Spleen (tissue), 11 donors: ENCODE measurements around the gene GABRG3. TPM values are rescaled to one million over a fixed set of nuclear protein-coding genes. Genes with fewer than 3 reads are reported as not detected.

Source experiments
- DNase-seq: peaks from one replicate; pipeline ENCODE4 v3.0.0-alpha.2; 2020
- H3K27ac ChIP-seq, 8 donors: fragments of 200-600 bp; sonication (generic) in 7 of 8; 1 replicate in 4 of 8; 2 replicates in 4 of 8; pipeline versions ENCODE4 v1.5.0 to v1.8.0; 2016 to 2021; ENCODE audit warnings: inconsistent platforms in 4 of 8, mild to moderate bottlenecking in 4 of 8, moderate library complexity in 1 of 8
- H3K27me3 ChIP-seq, 7 donors: fragments of 200-600 bp; sonication (generic) in 6 of 7; replicated peaks in 1 of 7; 1 replicate in 4 of 7; 2 replicates in 3 of 7; pipeline versions ENCODE4 v1.5.0 to v1.8.0; 2016 to 2021; ENCODE audit warnings: inconsistent platforms in 3 of 7, mild to moderate bottlenecking in 1 of 7
- H3K36me3 ChIP-seq, 6 donors: fragments of 200-600 bp; sonication (generic) in 5 of 6; 1 replicate in 4 of 6; 2 replicates in 2 of 6; pipeline versions ENCODE4 v1.5.0 to v1.8.0; 2016 to 2021; ENCODE audit warnings: inconsistent platforms in 2 of 6
- H3K4me1 ChIP-seq, 6 donors: fragments of 200-600 bp; sonication (generic) in 5 of 6; 1 replicate in 3 of 6; 2 replicates in 3 of 6; pipeline versions ENCODE4 v1.5.0 to v1.8.0; 2016 to 2021; ENCODE audit warnings: inconsistent platforms in 3 of 6
- H3K4me3 ChIP-seq, 8 donors: fragments of 200-600 bp; sonication (generic) in 7 of 8; 1 replicate in 4 of 8; 2 replicates in 4 of 8; pipeline versions ENCODE4 v1.5.0 to v1.8.0; 2016 to 2021; ENCODE audit warnings: inconsistent platforms in 4 of 8, mild to moderate bottlenecking in 4 of 8, moderate library complexity in 2 of 8
- H3K9me3 ChIP-seq, 8 donors: fragments of 200-600 bp; sonication (generic) in 7 of 8; 1 replicate in 4 of 8; 2 replicates in 4 of 8; pipeline versions ENCODE4 v1.5.0 to v1.8.0; 2016 to 2021; ENCODE audit warnings: inconsistent platforms in 4 of 8
- CTCF ChIP-seq, 11 experiments: fragments of 200-600 bp in 7 of 11; fragments of 450-650 bp in 4 of 11; sonication (generic) in 4 of 11; IDR thresholded peaks in 8 of 11; conservative IDR thresholded peaks in 3 of 11; 1 replicate in 7 of 11; 2 replicates in 4 of 11; pipeline versions ENCODE4 v1.4.0 to v1.8.0; 2016 to 2021; ENCODE audit warnings: antibody characterized with exemption in 11 of 11, inconsistent platforms in 4 of 11, mild to moderate bottlenecking in 1 of 11
- POLR2A ChIP-seq, 3 donors: fragments of 450-650 bp; IDR thresholded peaks; one replicate each; pipeline ENCODE4 v1.5.1; 2017; ENCODE audit warnings: antibody characterized with exemption in 3 of 3, mild to moderate bottlenecking in 1 of 3
- POLR2AphosphoS5 ChIP-seq, 3 donors: sonication (generic); formaldehyde crosslinking; IDR thresholded peaks; one replicate each; pipeline ENCODE4 v1.5.1; 2017; ENCODE audit warnings: antibody characterized with exemption in 3 of 3
- WGBS, 5 donors: extraction: QIAGEN DNeasy Blood & Tissue Kit in 3 of 5; methylation state at CpG; one replicate each; pipeline versions ENCODE4 v1.1.5 to v1.1.7; 2013 to 2018; 5-methylcytosine and 5-hydroxymethylcytosine counted together
- intact Hi-C: fragments of 100-400 bp; cut with DNase I; formaldehyde crosslinking; loops from one replicate; pipeline ENCODE4 v1.15.0; 2023; ENCODE audit warnings: low total_unique reads
- polyA plus RNA-seq, 3 donors: library from polyadenylated mRNA; stranded (reverse); fragments of 200-250 nt; gene quantifications; one replicate each; pipeline ENCODE4 v1.2.1, GENCODE V29; 2013
- total RNA-seq, 7 donors: library from RNA; depleted of rRNA in 3 of 7; stranded (reverse); fragments of >200 nt in 3 of 7; fragmentation: NEBNext Ultra II Directional in 4 of 7; extraction: Animal tissue kit (Norgen Biotek cat#: 25700) in 4 of 7; gene quantifications; one replicate each; pipeline versions ENCODE4 v1.1.0 to v1.2.1, GENCODE V29; 2016 to 2021
- donor health status: healthy with polysubstance abuse.
- donor health status: DM: no; HTN: no; CAD: no; lungs with moderate emphysema.
- donor health status: DM: no; HTN: no; CAD: no.
- donor health status: Bipolar disorder and iron deficiency.
- donor health status: healthy.
- donor health status: DM: no; HTN: no; CAD: no.
- donor health status: DM: yes; HTN: yes; CAD: no.

The GABRG3 gene
- total and polyA plus RNA-seq, 10 donors, result 0.14 to 19.6 (median 1.6) TPM

- 50 to 72% (median 59%) methylated on average over 4 of the region's 4 CpGs for WGBS, 5 donors
- DNase-seq, result no peak
- Histone ChIP-seq H3K27me3 (no peaks in the 10 kb centered on the region), H3K9me3 (peaks cover 0 to 31% (median 0%) of the 10 kb centered on the region in 8 donors), H3K36me3 (no peaks in the 10 kb centered on the region), H3K4me1 (no peaks in the 10 kb centered on the region), H3K4me3 (no peak overlapping the region), H3K27ac (no peak overlapping the region)
- intact Hi-C loops, result no loop called here
- TF ChIP-seq POLR2AphosphoS5 (IDR thresholded peaks at IDR 0.05) (no peak), POLR2A (IDR thresholded peaks at IDR 0.05) (no peak), CTCF (IDR thresholded peaks at IDR 0.05 in 8 of 11, conservative IDR thresholded peaks at IDR 0.05 in 3 of 11) (no peak)
Observed at GRCh38 chr15:27260523-27260922, 289.5 kb downstream of the GABRG3 start.

DNA sequence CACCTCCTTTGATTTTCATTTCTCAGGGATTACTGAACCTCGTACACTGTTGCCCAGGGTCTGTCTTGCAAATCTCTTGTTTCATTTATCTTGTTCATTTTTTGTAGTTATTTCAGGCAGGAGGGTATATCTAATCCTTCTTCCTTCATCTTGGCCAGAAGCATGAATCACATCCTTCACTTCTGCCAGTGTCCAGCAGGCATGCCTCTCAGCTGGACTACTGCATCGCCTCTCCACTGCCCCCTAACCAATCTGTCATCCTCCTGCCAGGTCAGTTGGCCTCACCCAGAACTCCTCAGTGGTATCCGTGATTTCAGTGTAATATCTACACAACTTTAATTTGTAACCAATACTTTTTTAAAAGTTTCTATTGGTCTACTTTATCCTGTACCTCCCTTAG is 297.9 kb downstream of the GABRG3 start:
- no peak overlapping the region for H3K4me3 ChIP-seq
- DNase-seq, result no peak
- TF ChIP-seq POLR2A (IDR thresholded peaks at IDR 0.05) (no peak), CTCF (IDR thresholded peaks at IDR 0.05 in 8 of 11, conservative IDR thresholded peaks at IDR 0.05 in 3 of 11) (no peak), POLR2AphosphoS5 (IDR thresholded peaks at IDR 0.05) (no peak)
- peaks cover 0 to 34% (median 14%) of the 10 kb centered on the region in 8 donors for H3K9me3 ChIP-seq
- H3K27me3 ChIP-seq, result no peaks in the 10 kb centered on the region
- no peaks in the 10 kb centered on the region for H3K36me3 ChIP-seq
- no peak overlapping the region for H3K27ac ChIP-seq
- H3K4me1 ChIP-seq, result no peaks in the 10 kb centered on the region
- WGBS, 5 donors, result 59 to 76% (median 74%) methylated on average over 3 of the region's 3 CpGs
- intact Hi-C loops, result no loop called here

DNA sequence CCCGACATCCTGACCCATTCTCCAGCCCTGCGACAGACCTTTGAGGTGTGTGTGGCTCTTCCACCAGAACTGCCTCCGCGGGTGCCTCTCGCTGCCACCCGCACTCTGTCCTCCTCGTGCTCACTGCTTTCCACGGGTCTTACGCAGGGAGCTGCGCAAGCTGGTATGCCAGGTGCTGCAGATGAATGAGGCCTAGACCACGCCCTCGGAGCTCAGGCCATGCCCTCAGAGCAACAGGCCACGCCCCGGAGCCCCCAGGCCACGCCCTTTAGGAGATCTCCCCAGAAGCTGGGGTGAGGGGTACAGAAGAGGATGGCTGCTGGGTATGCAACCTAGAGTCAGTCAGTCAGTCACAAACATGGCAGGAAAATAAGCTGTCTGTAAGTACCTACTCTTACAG is 300.3 kb downstream of the GABRG3 start:
- DNase-seq, result no peak
- no peak for TF ChIP-seq POLR2A (IDR thresholded peaks at IDR 0.05)
- TF ChIP-seq POLR2AphosphoS5 (IDR thresholded peaks at IDR 0.05), result no peak
- TF ChIP-seq CTCF (IDR thresholded peaks at IDR 0.05 in 8 of 11, conservative IDR thresholded peaks at IDR 0.05 in 3 of 11), result no peak
- peaks cover 0 to 43% (median 11%) of the 10 kb centered on the region in 8 donors for H3K9me3 ChIP-seq
- 81 to 92% (median 86%) methylated on average over 14 to 15 of the region's 15 CpGs for WGBS, 5 donors
- H3K4me3 ChIP-seq, result no peak overlapping the region
- H3K27ac ChIP-seq, result no peak overlapping the region
- no peaks in the 10 kb centered on the region for H3K27me3 ChIP-seq
- intact Hi-C loops, result no loop called here
- no peaks in the 10 kb centered on the region for H3K36me3 ChIP-seq
- H3K4me1 ChIP-seq, result no peaks in the 10 kb centered on the region

DNA sequence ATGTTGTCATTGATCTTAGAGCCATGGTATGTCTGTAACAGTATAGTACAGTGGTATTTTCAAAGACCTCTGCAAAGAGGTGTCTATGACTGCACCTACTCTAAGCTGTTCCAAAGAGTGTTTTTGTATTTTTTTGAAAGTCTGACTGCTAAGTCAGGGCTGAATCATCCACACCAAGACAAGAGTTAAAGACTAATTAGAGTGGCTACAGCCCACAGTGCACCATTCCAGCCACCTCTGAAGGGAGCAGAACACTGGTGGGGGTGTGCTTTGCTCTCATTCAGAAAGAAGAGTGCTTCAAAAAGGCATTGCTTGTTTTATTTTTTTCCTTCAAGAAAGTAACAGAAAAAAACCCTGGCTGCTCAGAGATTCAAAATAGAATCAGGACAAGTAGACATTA is 301.4 kb downstream of the GABRG3 start:
- no peaks in the 10 kb centered on the region for H3K27me3 ChIP-seq
- intact Hi-C loops, result no loop called here
- no peak for TF ChIP-seq POLR2AphosphoS5 (IDR thresholded peaks at IDR 0.05)
- no peak for TF ChIP-seq POLR2A (IDR thresholded peaks at IDR 0.05)
- no peak for TF ChIP-seq CTCF (IDR thresholded peaks at IDR 0.05 in 8 of 11, conservative IDR thresholded peaks at IDR 0.05 in 3 of 11)
- H3K27ac ChIP-seq, result no peak overlapping the region
- H3K36me3 ChIP-seq, result no peaks in the 10 kb centered on the region
- H3K4me1 ChIP-seq, result no peaks in the 10 kb centered on the region
- peaks cover 0 to 31% (median 5%) of the 10 kb centered on the region in 8 donors for H3K9me3 ChIP-seq
- H3K4me3 ChIP-seq, result no peak overlapping the region
- no peak for DNase-seq
